Measurements from ENCODE around the gene LDHD.
"Not testable (repeated sequence)": the region's sequence is repeated elsewhere in the genome, so short reads cannot be mapped to it uniquely, and the experiment has no call there.

Gene LDHD

GRCh38 chr16:75116081-75116910 lies at the start of gene LDHD:
Gene LDHD, minus strand, starts transcription at chr16:75116780. Its CDS starts 60 bp downstream, at chr16:75116720.
- DNase-seq (ENCODE audit: low read depth): no peak

DNA sequence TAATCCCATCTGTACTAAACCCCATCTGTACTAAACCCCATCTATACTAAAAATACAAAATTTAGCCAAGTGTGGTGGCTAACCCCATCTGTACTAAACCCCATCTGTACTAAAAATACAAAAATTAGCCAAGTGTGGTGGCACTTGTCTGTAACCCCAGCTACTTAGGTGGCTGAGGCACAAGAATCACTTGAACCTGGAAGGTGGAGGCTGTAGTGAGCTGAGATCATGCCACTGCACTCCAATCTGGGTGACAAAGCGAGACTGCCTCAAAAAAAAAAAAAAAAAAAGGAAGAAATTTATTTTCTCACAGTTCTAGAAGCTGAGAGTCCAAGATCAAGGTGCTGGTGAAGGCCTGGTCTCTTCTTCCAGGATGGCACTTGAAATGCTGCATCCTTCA lies 43.8 kb upstream of the LDHD start:
- DNase-seq (ENCODE audit: low read depth): no peak

GRCh38 chr16:75152635-75153034 lies 36.1 kb upstream of the LDHD start:
- DNase-seq (ENCODE audit: low read depth): no peak

- no peak for DNase-seq (ENCODE audit: low read depth)
These were observed 35.2 kb upstream of the LDHD start for GRCh38 chr16:75151798-75152197.

DNA sequence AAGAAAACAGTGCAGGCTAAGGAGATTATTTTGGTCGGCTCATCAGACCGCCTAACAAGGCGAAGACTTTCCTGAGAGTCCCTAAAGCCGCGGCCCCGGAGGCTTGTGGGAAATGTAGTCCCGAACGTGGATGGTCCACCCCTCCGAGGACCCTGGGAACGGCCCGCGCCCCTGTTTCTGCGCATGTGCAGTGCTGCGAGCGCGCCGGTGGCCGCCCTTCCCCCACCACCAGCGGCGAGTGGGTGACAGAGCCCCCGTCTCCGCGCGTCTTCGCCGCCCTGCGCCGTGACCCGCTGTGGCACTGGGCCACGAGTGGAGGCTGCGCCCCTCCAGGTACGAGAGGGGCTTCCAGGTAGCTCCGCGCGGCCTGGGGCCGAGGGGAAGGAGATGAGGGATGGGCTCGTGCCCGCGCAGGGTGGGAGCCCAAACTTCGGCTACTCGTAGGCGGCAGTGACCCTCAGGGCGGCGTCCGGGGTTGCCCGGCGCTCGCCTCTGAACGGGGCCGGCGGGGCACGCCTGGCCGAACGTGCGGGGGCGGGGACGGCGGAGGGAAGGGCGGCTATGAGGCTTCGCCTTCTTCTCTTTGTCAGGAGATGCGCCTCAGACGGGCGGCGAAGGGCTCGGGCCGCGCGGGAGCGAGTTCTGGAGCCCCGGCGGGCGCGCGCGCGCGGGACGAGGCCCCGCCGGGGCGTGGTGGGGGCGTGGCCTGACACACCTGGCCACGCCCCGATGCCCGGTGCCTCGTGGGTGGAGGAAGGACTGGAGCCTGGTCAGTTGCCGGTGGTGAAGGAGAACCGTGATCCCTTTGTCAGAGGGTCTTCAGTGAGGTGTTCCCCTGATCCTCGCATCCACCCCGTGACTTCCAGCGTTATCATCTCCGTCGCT lies 32.0 kb upstream of the LDHD start, which contains the start of gene ZFP1:
ZFP1 (plus strand) TSS at position 214 of the 885 bp plus-strand sequence. CDS start 4,428 bp downstream, outside the sequence.
- peak; percentile 89 for DNase-seq (ENCODE audit: low read depth)

DNA sequence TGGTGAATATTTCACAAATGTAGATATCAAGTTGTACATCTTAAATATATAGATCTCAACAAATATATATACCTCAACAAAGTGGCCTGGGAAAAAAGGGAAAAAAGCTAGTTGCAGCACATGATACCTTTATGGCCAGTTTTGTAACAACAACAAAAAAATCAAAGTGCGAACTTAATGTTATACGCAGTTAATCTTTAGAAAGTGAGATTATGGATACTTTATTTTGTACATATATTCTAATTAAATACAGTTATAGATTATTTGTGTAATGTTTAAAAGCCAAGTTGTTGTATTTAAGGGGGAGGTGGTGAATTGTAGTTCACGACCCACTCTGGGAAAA lies 31.4 kb upstream of the LDHD start:
- no peak for DNase-seq (ENCODE audit: low read depth)

DNA sequence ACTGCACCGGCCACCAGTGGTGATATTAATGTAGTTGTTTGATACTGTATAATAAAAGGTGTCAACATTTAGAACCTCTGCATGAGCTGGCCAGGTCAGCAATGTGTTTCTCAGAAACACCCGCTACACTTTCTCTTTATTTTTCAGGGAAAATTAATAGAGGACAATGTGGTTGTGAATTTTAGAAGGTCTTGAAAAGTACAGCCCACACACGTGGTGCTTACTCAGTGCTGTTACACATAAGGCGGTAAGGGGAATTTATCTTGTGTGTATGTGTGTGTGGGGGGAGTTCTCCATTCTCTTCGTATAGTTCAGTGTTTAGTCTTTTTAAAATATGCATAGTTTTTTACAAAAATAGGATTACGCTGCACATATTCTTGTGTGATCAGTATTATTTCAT lies 27.4 kb upstream of the LDHD start:
- DNase-seq (ENCODE audit: low read depth): no peak

GRCh38 chr16:75139498-75139897 lies 22.9 kb upstream of the LDHD start:
- DNase-seq (ENCODE audit: low read depth): no peak

DNA sequence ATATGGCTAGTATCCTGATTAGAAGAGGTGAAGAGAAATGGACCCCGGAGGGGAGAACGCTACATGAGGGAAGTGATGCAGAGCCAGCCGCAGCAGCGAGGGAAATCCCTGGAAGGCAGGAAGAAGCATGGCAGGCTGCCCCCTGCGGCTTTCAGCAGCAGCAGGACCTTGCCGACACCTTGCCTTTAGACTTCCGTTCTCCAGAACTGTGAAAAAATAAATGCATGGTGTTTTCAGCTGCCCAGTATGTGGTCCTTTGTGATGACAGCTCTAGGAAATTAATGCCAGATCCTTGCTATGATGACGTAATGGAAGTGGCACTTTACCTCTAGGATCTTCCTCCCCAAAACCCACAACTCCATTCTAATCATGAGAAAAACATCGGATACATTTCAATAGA lies 22.1 kb upstream of the LDHD start:
- no peak for DNase-seq (ENCODE audit: low read depth)

DNA sequence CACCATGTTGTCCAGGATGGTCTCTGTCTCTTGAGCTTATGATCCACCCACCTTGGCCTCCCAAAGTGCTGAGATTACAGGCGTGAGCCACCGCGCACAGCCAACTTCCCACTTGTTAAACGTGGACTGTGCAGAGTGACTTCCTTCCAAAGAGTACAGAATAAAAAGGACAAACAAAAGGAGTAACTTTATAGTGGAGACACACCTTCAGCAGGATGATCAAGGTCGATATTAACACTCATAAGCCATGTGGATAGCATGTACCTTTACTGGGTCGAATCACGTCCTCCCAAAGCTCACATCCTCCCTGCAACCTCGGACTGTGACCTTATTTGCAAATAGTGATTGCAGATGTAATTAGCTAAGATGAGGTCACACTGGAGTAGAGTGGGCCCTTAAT lies 21.7 kb upstream of the LDHD start:
- DNase-seq (ENCODE audit: low read depth): no peak

GRCh38 chr16:75131081-75131480 lies 14.5 kb upstream of the LDHD start:
- no peak for DNase-seq (ENCODE audit: low read depth)

GRCh38 chr16:75130150-75130771 lies 13.7 kb upstream of the LDHD start:
- DNase-seq (ENCODE audit: low read depth): no peak

DNA sequence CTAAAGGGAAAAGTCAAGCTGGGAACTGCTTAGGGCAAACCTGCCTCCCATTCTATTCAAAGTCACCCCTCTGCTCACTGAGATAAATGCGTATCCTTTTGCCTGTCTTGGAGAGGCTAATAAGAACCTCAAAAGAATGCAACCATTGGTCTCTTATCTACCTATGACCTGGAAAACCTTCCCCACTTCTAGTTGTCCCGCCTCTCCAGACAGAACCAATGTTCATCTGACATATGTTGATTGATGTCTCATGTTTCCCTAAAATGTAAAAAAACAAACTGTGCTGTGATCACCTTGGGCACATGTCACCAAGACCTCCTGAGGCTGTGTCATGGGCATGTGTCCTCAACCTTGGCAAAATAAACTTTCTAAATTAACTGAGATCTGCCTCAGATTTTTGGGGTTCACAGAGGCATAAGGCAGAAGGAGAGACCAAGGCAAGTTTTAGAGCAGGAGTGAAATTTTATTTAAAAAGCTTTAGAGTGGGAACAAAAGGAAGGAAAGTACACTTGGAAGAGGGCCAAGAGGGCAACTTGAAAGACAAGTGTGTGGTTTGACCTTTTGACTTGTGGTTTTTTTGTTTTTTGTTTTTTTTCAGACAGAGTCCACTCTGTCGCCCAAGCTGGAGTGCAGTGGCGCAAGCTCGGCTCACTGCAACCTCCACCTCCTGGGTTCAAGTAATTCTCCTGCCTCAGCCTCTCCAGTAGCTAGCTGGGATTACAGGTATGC lies 13.0 kb upstream of the LDHD start:
- DNase-seq (ENCODE audit: low read depth): not testable (repeated sequence)

DNA sequence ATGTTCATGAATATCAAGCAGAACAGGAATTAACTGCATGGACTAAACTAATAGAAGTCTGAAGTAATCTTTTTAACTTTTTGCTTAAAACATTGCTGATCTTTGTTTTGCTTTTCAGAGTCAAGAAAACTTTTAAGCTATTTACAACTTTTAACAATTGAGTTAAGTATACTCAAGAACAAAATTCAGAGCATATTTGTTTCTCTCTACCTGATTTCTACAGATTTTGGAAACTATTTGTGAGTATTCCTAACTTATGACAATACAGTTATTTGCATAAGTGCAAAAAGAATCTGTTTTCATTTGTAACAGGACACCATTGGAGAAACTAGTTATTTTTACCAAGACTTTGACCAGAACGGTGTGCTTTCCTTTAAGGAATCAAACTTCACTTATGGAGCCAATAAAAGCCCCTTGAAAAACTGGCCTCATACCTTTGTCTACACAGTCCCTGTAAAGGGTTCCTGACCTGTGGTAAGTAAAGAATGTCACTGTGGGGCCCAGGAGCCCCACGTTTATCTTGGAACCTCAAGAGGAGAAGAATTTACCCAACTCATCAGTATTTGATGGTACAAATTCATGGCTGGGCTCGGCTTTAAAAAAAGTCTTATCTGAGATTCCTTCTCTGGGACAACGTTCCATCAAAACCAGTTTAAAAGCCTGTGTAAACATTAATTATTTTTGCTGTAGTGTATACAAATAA lies 11.3 kb upstream of the LDHD start:
- DNase-seq (ENCODE audit: low read depth): no peak

DNA sequence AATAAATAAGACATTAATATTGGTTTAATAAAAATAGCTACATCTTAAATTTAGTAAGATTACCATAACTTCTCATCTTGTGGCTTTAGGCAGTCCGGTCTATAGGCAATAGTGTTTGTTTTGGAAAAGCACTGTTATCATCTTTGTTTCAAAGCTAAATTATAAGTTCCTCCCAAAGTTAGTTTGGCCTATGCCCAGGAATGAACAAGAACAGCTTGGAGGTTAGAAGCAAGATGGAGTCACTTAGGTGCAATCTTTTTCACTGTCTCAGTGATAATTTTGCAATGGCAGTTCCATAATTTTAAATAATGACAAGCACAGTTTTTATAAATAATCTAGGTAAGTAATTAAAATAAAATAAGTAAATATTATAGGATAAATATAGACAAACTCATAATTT lies 6.0 kb upstream of the LDHD start:
- no peak for DNase-seq (ENCODE audit: low read depth)

GRCh38 chr16:75121949-75122568 lies 5.5 kb upstream of the LDHD start:
- DNase-seq (ENCODE audit: low read depth): no peak

GRCh38 chr16:75120253-75120652 lies 3.7 kb upstream of the LDHD start:
- no peak for DNase-seq (ENCODE audit: low read depth)

DNA sequence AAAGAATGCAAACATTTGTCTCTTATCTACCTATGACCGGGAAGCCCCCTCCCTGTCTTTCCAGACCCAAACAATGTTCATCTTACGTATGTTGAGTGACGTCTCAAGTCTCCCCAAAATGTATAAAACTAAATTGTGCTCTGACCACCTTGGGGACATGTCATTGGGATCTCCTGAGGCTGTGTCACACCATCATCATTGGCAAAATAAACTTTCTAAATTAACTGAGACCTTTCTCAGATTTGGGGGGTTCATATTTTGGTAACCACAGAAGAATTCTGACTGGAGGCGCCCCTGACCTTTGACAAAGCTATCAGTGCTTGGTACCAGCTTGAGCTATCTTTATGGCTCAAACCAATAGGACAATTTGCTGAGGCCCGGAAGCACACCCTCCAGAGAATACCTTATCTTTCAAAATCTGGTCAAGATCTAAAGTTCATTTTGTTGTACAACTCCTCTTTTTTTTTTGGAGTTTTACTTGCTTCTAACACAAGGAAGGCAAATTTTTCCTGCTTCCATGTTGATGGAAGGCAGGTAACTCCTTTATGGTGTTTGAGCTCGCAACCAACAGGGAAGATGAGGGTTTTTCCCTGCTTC lies 2.5 kb upstream of the LDHD start:
- no peak for DNase-seq (ENCODE audit: low read depth)

DNA sequence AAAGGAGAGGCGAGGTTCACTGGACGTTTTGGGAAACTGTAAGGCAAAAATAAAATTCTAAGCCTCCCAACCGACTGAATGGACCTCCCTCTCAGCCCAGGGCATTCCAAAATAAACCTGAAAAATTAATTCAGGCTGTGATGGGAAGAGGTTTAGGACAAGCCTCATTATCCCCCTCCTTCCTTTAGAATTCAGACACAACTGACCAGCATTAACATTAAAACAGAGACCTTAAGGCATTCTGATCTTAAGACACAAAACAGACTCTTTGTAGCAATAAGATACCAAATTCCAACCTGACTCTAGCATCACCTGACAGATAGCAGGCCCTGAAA lies 298 bp upstream of the LDHD start:
- no peak for DNase-seq (ENCODE audit: low read depth)

DNA sequence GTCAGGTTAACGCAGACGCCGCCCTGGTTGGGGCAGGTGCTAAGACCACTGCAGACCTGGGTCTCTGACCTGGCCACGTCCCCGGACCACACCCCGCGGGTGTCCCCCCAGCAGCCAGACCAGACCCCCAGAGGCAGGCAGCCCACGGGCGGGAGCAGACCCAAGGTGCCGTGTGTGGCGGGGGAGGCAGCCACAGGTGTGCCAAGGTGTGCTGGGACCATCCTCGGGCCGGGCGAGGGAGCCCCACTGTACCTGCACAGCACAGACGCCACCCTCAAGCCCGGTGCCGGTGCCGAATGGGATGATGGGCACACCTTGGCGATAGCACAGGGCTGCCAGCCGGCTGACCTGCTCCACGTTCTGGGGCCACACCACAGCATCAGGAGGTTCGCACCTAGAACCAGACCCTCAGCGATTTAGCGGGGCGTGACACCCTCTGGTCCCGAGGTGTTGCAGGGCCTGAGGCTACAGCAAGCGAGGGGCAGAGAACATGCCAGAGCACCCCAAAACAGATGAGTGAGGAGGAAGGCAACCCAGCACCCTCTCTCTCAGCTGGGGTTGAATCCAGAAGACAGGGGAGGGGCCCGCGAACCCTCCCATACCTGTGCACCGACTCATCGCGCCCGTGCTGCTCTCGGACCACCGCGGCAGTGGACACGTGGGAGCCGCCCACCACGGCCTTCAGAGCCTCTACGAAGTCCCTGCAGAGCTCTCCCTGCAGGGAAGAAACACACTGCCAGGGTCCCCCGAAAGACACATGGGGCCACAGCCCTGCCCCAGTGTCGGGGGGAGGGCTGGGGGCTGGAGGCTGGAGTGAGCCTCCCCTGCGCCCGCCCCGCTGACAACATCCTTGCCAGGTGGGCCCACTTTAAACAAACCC lies 1.4 kb downstream of the LDHD start:
- DNase-seq (ENCODE audit: low read depth): no peak

Data from activated T-helper 1 cell treated with Interleukin-2 at 50 U/mL for 16 hours (primary cell).